GM18517 (cell line): ENCODE results near the gene CHPF.

ENCODE experiments used
- ATAC-seq: cut with Tn5 transposase; IDR thresholded peaks from one replicate; pipeline ENCODE4 v1.9.1; 2021; ENCODE audit warnings: mild to moderate bottlenecking, moderate library complexity; ENCODE audit not compliant: unreplicated experiment

The CHPF gene

GRCh38 chr2:219499555-219499954, 44.1 kb downstream of the CHPF start:
- ATAC-seq: no peak

- ATAC-seq: peak; percentile 7
These were observed 44.6 kb downstream of the CHPF start for GRCh38 chr2:219499058-219499307.

- peak; percentile 96 for ATAC-seq
These were observed 45.1 kb downstream of the CHPF start, which contains the start of gene GMPPA for GRCh38 chr2:219498280-219499057. TSS of gene GMPPA (plus strand) at chr2:219498891. CDS start at chr2:219499976, 1,085 bp downstream.

- no peak for ATAC-seq
These were observed 45.9 kb downstream of the CHPF start for GRCh38 chr2:219497495-219498279.

GRCh38 chr2:219496825-219497494, 46.6 kb downstream of the CHPF start:
- ATAC-seq: no peak

- no peak for ATAC-seq
These were observed 47.3 kb downstream of the CHPF start for GRCh38 chr2:219496247-219496824.

GRCh38 chr2:219495531-219496122, 48.0 kb downstream of the CHPF start:
- no peak for ATAC-seq

GRCh38 chr2:219494952-219495530, 48.6 kb downstream of the CHPF start:
- ATAC-seq: no peak

GRCh38 chr2:219493086-219493485, 50.5 kb downstream of the CHPF start:
- no peak for ATAC-seq

- ATAC-seq: no peak
These were observed 51.0 kb downstream of the CHPF start for GRCh38 chr2:219492575-219492974.

- no peak for ATAC-seq
These were observed 52.2 kb downstream of the CHPF start for GRCh38 chr2:219491278-219491963.

GRCh38 chr2:219490600-219491130, 52.9 kb downstream of the CHPF start:
- ATAC-seq: no peak

- ATAC-seq: no peak
These were observed 53.4 kb downstream of the CHPF start for GRCh38 chr2:219490186-219490585.

- no peak for ATAC-seq
These were observed 54.3 kb downstream of the CHPF start for GRCh38 chr2:219489315-219489714.
